ENCODE results near the gene PSMB11. TPM values are rescaled to one million over a fixed set of nuclear protein-coding genes. Genes with fewer than 3 reads are reported as not detected.

The PSMB11 gene, protein sequence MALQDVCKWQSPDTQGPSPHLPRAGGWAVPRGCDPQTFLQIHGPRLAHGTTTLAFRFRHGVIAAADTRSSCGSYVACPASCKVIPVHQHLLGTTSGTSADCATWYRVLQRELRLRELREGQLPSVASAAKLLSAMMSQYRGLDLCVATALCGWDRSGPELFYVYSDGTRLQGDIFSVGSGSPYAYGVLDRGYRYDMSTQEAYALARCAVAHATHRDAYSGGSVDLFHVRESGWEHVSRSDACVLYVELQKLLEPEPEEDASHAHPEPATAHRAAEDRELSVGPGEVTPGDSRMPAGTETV
- total RNA-seq (2021) (not detected in 2 replicates), Bru-seq, nascent RNA (not detected), BruChase-seq, experiment 1, labeled RNA remaining after a 2-hour chase (not detected), BruChase-seq, experiment 2, labeled RNA remaining after a 6-hour chase (not detected)
- long read RNA-seq = 0 reads

DNA sequence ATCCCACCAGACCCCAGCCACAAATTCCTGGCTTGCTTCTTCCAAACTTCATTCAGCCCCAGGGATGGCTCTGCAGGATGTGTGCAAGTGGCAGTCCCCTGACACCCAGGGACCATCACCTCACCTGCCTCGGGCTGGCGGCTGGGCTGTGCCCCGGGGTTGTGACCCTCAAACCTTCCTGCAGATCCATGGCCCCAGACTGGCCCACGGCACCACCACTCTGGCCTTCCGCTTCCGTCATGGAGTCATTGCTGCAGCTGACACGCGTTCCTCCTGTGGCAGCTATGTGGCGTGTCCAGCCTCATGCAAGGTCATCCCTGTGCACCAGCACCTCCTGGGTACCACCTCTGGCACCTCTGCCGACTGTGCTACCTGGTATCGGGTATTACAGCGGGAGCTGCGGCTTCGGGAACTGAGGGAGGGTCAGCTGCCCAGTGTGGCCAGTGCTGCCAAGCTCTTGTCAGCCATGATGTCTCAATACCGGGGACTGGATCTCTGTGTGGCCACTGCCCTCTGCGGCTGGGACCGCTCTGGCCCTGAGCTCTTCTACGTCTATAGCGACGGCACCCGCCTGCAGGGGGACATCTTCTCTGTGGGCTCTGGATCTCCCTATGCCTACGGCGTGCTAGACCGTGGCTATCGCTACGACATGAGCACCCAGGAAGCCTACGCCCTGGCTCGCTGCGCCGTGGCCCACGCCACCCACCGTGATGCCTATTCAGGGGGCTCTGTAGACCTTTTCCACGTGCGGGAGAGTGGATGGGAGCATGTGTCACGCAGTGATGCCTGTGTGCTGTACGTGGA, at the start of gene PSMB11:
Gene PSMB11 (plus strand): TSS at position 51 of the 804 bp plus-strand sequence. CDS start 14 bp downstream, at position 65.
- DNase-seq = no peak
- H3F3A ChIP-seq (ENCODE audit: insufficient read depth, low read depth) = no peaks in the 10 kb centered on the region
- ChIA-PET POLR2A (ENCODE audit: unreplicated experiment) (no interaction called here), CTCF (no interaction called here)
- no peaks in the 10 kb centered on the region for H3K9me3 ChIP-seq (ENCODE audit: insufficient read depth, low read depth)
- no peak within 1 kb of the TSS for H2AFZ ChIP-seq
- H3K9me2 ChIP-seq (ENCODE audit: insufficient read depth) = no peaks in the 10 kb centered on the region
- no peak for TF ChIP-seq EZH2 (IDR thresholded peaks at IDR 0.05; ENCODE audit: low read depth)
- TF ChIP-seq, protein P1, sequence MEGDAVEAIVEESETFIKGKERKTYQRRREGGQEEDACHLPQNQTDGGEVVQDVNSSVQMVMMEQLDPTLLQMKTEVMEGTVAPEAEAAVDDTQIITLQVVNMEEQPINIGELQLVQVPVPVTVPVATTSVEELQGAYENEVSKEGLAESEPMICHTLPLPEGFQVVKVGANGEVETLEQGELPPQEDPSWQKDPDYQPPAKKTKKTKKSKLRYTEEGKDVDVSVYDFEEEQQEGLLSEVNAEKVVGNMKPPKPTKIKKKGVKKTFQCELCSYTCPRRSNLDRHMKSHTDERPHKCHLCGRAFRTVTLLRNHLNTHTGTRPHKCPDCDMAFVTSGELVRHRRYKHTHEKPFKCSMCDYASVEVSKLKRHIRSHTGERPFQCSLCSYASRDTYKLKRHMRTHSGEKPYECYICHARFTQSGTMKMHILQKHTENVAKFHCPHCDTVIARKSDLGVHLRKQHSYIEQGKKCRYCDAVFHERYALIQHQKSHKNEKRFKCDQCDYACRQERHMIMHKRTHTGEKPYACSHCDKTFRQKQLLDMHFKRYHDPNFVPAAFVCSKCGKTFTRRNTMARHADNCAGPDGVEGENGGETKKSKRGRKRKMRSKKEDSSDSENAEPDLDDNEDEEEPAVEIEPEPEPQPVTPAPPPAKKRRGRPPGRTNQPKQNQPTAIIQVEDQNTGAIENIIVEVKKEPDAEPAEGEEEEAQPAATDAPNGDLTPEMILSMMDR (conservative IDR thresholded peaks at IDR 0.05) = no peak
- H3K36me3 ChIP-seq (ENCODE audit: low read depth) = no peaks in the 10 kb centered on the region
- no peaks in the 10 kb centered on the region for H3K4me1 ChIP-seq (replicated peaks; ENCODE audit: insufficient read depth)
- no peak within 1 kb of the TSS for H3K4me3 ChIP-seq
- H3K27ac ChIP-seq = no peak within 1 kb of the TSS
- intact Hi-C loops (cut with micrococcal nuclease; ENCODE audit: unreplicated experiment) = no loop called here
- H3K4me2 ChIP-seq = no peak within 1 kb of the TSS
- no peaks in the 10 kb centered on the region for H3K79me2 ChIP-seq (ENCODE audit: low read depth)
- no TSS peak for BruUV-seq (replicated peaks)
- no peaks in the 10 kb centered on the region for H3K27me3 ChIP-seq (ENCODE audit: insufficient read depth, low read depth)
- H4K20me1 ChIP-seq (ENCODE audit: insufficient read depth) = no peaks in the 10 kb centered on the region

DNA sequence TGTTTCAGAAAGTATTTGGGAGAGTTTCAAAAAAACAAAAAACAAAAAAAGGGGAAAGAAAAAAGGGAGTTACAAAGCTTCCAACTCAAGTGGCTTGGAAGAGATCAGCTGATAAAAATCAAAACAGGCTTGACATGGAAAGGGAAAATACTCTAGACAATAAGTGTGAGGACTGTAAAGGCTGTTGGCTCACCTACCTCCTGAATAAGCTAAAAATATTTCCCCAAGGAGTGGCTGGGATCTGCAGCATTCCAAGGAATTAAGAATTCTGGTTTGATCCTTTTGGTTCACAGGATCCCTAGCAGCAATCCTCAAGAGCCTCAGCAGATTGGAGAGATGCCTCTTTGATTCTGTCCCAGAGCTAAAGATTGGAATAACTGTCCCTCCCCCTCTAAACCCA, 48.5 kb upstream of the PSMB11 start:
- H3K9me3 ChIP-seq (ENCODE audit: insufficient read depth, low read depth) = no peaks in the 10 kb centered on the region
- H3K36me3 ChIP-seq (ENCODE audit: low read depth) = no peaks in the 10 kb centered on the region
- DNase-seq = no peak
- no TSS peak for BruUV-seq (replicated peaks)
- H3K27ac ChIP-seq = no peak overlapping the region
- CTCF ChIA-PET = no interaction called here
- no peak for TF ChIP-seq EZH2 (IDR thresholded peaks at IDR 0.05; ENCODE audit: low read depth)
- TF ChIP-seq, protein P1 (conservative IDR thresholded peaks at IDR 0.05) = no peak
- H2AFZ ChIP-seq = no peak overlapping the region
- POLR2A ChIA-PET (ENCODE audit: unreplicated experiment) = no interaction called here
- H3K4me2 ChIP-seq = no peak overlapping the region
- H3K4me1 ChIP-seq (replicated peaks; ENCODE audit: insufficient read depth) = no peaks in the 10 kb centered on the region
- no peaks in the 10 kb centered on the region for H3K27me3 ChIP-seq (ENCODE audit: insufficient read depth, low read depth)
- H3K9me2 ChIP-seq (ENCODE audit: insufficient read depth) = no peaks in the 10 kb centered on the region
- no peaks in the 10 kb centered on the region for H3K79me2 ChIP-seq (ENCODE audit: low read depth)
- H3F3A ChIP-seq (ENCODE audit: insufficient read depth, low read depth) = peaks cover 4% of the 10 kb centered on the region; the same call in 1 of the 2 replicates
- intact Hi-C loops (cut with micrococcal nuclease; ENCODE audit: unreplicated experiment) = no loop called here
- H3K4me3 ChIP-seq = no peak overlapping the region
- H4K20me1 ChIP-seq (ENCODE audit: insufficient read depth) = no peaks in the 10 kb centered on the region

DNA sequence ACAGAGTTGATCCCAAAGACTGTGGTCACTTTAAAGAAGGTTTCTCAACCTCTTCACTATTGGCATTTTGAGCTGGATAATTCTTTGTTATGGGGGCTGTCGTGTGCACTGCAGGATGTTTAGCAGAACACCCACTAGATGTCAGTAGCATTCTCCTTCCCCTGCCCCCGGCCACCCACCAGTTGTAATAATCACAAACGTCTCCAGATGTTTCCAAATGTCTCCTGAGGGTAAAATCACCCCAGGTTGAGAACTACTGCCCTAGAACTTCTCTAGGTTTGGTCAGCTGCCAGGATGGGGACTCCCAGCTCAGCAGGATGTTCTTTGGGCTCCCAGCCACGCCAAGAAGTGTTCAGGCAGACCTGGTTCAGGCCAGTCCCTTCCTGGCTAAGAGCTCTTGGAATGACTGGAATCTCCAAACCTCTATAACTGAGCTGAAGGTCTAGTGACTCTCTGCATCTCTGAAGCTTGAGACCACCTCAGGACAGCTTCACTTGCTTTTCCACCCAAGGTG, 47.2 kb upstream of the PSMB11 start:
- Histone ChIP-seq H3K27ac (no peak overlapping the region), H4K20me1 (ENCODE audit: insufficient read depth) (no peaks in the 10 kb centered on the region), H3K9me2 (ENCODE audit: insufficient read depth) (no peaks in the 10 kb centered on the region), H3K4me1 (replicated peaks; ENCODE audit: insufficient read depth) (no peaks in the 10 kb centered on the region), H3F3A (ENCODE audit: insufficient read depth, low read depth) (peaks cover 4% of the 10 kb centered on the region; the same call in 1 of the 2 replicates), H3K4me3 (no peak overlapping the region), H3K4me2 (no peak overlapping the region), H3K27me3 (ENCODE audit: insufficient read depth, low read depth) (no peaks in the 10 kb centered on the region), H2AFZ (no peak overlapping the region), H3K9me3 (ENCODE audit: insufficient read depth, low read depth) (no peaks in the 10 kb centered on the region), H3K36me3 (ENCODE audit: low read depth) (no peaks in the 10 kb centered on the region), H3K79me2 (ENCODE audit: low read depth) (no peaks in the 10 kb centered on the region)
- intact Hi-C loops (cut with micrococcal nuclease; ENCODE audit: unreplicated experiment) = no loop called here
- BruUV-seq (replicated peaks) = no TSS peak
- DNase-seq = no peak
- ChIA-PET POLR2A (ENCODE audit: unreplicated experiment) (interaction anchor here (0.7 kb wide), 2 partner anchors 12 to 563 kb away, joined by 3 to 4 read pairs; no protein-coding TSS in a partner anchor), CTCF (interaction anchor here (0.6 to 1.6 kb wide), 12 partner anchors 8 to 358 kb away, joined by 3 to 11 read pairs (median 4); partner anchors contain the start of genes ACIN1 and C14orf119)
- TF ChIP-seq, protein P1 (conservative IDR thresholded peaks at IDR 0.05) = no peak
- no peak for TF ChIP-seq EZH2 (IDR thresholded peaks at IDR 0.05; ENCODE audit: low read depth)
